Thoracic aorta (tissue), 2 donors: Measurements from ENCODE around the gene LYVE1. TPM values are rescaled to one million over a fixed set of nuclear protein-coding genes. Genes with fewer than 3 reads are reported as not detected.

Experiments used
- ATAC-seq: fragments of 150-250 bp; one replicate; pipeline ENCODE4 v1.8.0; 2017; ENCODE audit warnings: low read depth; ENCODE audit not compliant: insufficient number of reproducible peaks, low FRiP score
- DNase-seq: peaks from one replicate; pipeline ENCODE4 v3.0.0-alpha.2; 2020; ENCODE audit warnings: low spot score
- H3K27ac ChIP-seq, 2 donors: fragments of 200-600 bp; sonication (generic); 1 replicate in 1 of 2; 2 replicates in 1 of 2; pipeline ENCODE4 v1.5.1; 2016; ENCODE audit warnings: mild to moderate bottlenecking in 2 of 2, moderate library complexity in 2 of 2
- H3K27me3 ChIP-seq: fragments of 200-600 bp; sonication (generic); replicated peaks from 2 replicates; pipeline ENCODE4 v1.6.0; 2016; ENCODE audit warnings: mild to moderate bottlenecking; ENCODE audit not compliant: insufficient read depth
- H3K36me3 ChIP-seq: fragments of 200-600 bp; sonication (generic); one replicate; pipeline ENCODE4 v1.5.1; 2016
- H3K4me1 ChIP-seq, 2 donors: fragments of 200-600 bp; sonication (generic); 1 replicate in 1 of 2; 2 replicates in 1 of 2; pipeline versions ENCODE4 v1.5.1 to v1.6.0; 2016; ENCODE audit warnings: low read depth in 2 of 2, mild to moderate bottlenecking in 1 of 2; ENCODE audit not compliant: control insufficient read depth in 1 of 2
- H3K4me3 ChIP-seq: fragments of 200-600 bp; sonication (generic); 2 replicates; pipeline ENCODE4 v1.5.1; 2016; ENCODE audit warnings: mild to moderate bottlenecking
- H3K9me3 ChIP-seq: fragments of 200-600 bp; sonication (generic); 2 replicates; pipeline ENCODE4 v1.5.1; 2016
- CTCF ChIP-seq: fragments of 200-600 bp; sonication (generic); IDR thresholded peaks from one replicate; pipeline ENCODE4 v1.5.1; 2019; ENCODE audit warnings: antibody characterized with exemption
- total RNA-seq, 2 donors: library from RNA; depleted of rRNA; stranded (reverse); fragments of >200 nt; gene quantifications; one replicate each; pipeline versions ENCODE4 v1.1.0 to v1.2.3, GENCODE V29; 2016

Gene LYVE1
- total RNA-seq, 2 donors from 2014 or later: 81.5 to 121 TPM

- Histone ChIP-seq H3K36me3 (peaks cover 83% of the 10 kb centered on the region), H3K4me3 (no peak overlapping the region), H3K27me3 (no peaks in the 10 kb centered on the region), H3K9me3 (no peaks in the 10 kb centered on the region), H3K27ac (peak overlapping the region; percentile 75 to 80), H3K4me1 (peaks cover 54 to 88% of the 10 kb centered on the region in 2 donors)
- TF ChIP-seq CTCF: no peak
- ATAC-seq: no peak
- DNase-seq: no peak
These were observed 35.3 kb upstream of the LYVE1 start for GRCh38 chr11:10603721-10604297.

GRCh38 chr11:10602945-10603344, 34.5 kb upstream of the LYVE1 start:
- Histone ChIP-seq H3K27me3 (no peaks in the 10 kb centered on the region), H3K36me3 (peaks cover 80% of the 10 kb centered on the region), H3K4me3 (no peak overlapping the region), H3K4me1 (peaks cover 51 to 89% of the 10 kb centered on the region in 2 donors), H3K9me3 (no peaks in the 10 kb centered on the region), H3K27ac (peak overlapping the region; percentile 75 to 80)
- DNase-seq: no peak
- ATAC-seq: no peak
- TF ChIP-seq CTCF: no peak

- Histone ChIP-seq H3K4me1 (peaks cover 45 to 85% of the 10 kb centered on the region in 2 donors), H3K27ac (peak overlapping the region; percentile 75 to 80), H3K27me3 (no peaks in the 10 kb centered on the region), H3K9me3 (no peaks in the 10 kb centered on the region), H3K36me3 (peaks cover 82% of the 10 kb centered on the region), H3K4me3 (no peak overlapping the region)
- ATAC-seq: no peak
- no peak for DNase-seq
- no peak for TF ChIP-seq CTCF
These were observed 33.9 kb upstream of the LYVE1 start for GRCh38 chr11:10602366-10602765.

- H3K27me3 ChIP-seq: no peaks in the 10 kb centered on the region
- H3K4me1 ChIP-seq: peaks cover 40 to 80% of the 10 kb centered on the region in 2 donors
- H3K4me3 ChIP-seq: no peak overlapping the region
- no peak for TF ChIP-seq CTCF
- no peaks in the 10 kb centered on the region for H3K9me3 ChIP-seq
- H3K27ac ChIP-seq: peak overlapping the region; percentile 75 to 80
- H3K36me3 ChIP-seq: peaks cover 83% of the 10 kb centered on the region
- DNase-seq (no peak), ATAC-seq (no peak)
These were observed 33.4 kb upstream of the LYVE1 start for GRCh38 chr11:10601837-10602236.

GRCh38 chr11:10600570-10601248, 32.2 kb upstream of the LYVE1 start:
- no peak for DNase-seq
- peak overlapping the region; percentile 75 to 80 for H3K27ac ChIP-seq
- H3K27me3 ChIP-seq: no peaks in the 10 kb centered on the region
- H3K4me3 ChIP-seq: no peak overlapping the region
- H3K4me1 ChIP-seq: peaks cover 30 to 68% of the 10 kb centered on the region in 2 donors
- H3K9me3 ChIP-seq: no peaks in the 10 kb centered on the region
- H3K36me3 ChIP-seq: peaks cover 84% of the 10 kb centered on the region
- ATAC-seq: no peak
- TF ChIP-seq CTCF: no peak
